Glutamatergic neuron (in vitro differentiated cells): Measurements from ENCODE around the gene COL2A1. TPM values are rescaled to one million over a fixed set of nuclear protein-coding genes. Genes with fewer than 3 reads are reported as not detected.

Experiments used
- DNase-seq: peaks from one replicate; pipeline ENCODE4 v3.0.0; 2022
- H3K27ac Mint-ChIP-seq: one replicate; pipeline ENCODE4 v1.8.0; 2020; ENCODE audit warnings: mild to moderate bottlenecking, mixed read lengths, inconsistent platforms; ENCODE audit not compliant: unreplicated experiment
- H3K27me3 Mint-ChIP-seq: one replicate; pipeline ENCODE4 v1.8.0; 2020; ENCODE audit warnings: mild to moderate bottlenecking, moderate library complexity, mixed read lengths, inconsistent platforms; ENCODE audit not compliant: unreplicated experiment
- H3K36me3 Mint-ChIP-seq: one replicate; pipeline ENCODE4 v1.8.0; 2020; ENCODE audit warnings: mild to moderate bottlenecking, mixed read lengths, inconsistent platforms; ENCODE audit not compliant: unreplicated experiment
- H3K4me1 Mint-ChIP-seq: one replicate; pipeline ENCODE4 v1.8.0; 2020; ENCODE audit warnings: mild to moderate bottlenecking, low read depth, mixed read lengths, inconsistent platforms; ENCODE audit not compliant: unreplicated experiment
- H3K4me3 Mint-ChIP-seq: one replicate; pipeline ENCODE4 v1.8.0; 2020; ENCODE audit warnings: mild to moderate bottlenecking, mixed read lengths, inconsistent platforms; ENCODE audit not compliant: unreplicated experiment
- H3K9me3 Mint-ChIP-seq: one replicate; pipeline ENCODE4 v1.8.0; 2020; ENCODE audit warnings: mild to moderate bottlenecking, moderate library complexity, mixed read lengths, inconsistent platforms; ENCODE audit not compliant: unreplicated experiment
- total RNA-seq: library from RNA; stranded (reverse); fragmentation: NEBNext Ultra II Directional; extraction: Animal tissue kit (Norgen Biotek cat#: 25700); gene quantifications from one replicate; pipeline ENCODE4 v1.2.1, GENCODE V29; 2021; ENCODE audit not compliant: unreplicated experiment
- TF ChIP-seq, protein P1 (sequence below): fragments of 200-600 bp; sonication (generic); IDR thresholded peaks from one replicate; pipeline ENCODE4 v1.5.0; 2021; ENCODE audit not compliant: partially characterized antibody, unreplicated experiment

The COL2A1 gene
- total RNA-seq, 1 donor from 2014 or later, result 0.34 TPM

DNA sequence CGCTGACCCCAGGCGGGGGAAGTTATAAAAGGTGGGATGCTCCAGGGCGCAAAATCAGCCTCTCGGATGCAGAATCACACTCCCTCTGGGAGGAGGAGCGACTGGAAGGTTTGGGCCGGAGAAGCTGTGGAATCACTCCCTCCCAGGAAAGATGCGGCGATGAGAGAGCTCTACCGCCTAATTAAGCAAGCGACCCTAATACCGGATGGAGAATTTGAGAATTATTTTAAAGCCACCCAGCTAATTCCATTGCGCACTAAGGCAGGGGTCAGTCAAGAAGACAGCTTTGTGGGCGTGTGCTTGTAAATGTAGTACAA lies 1.9 kb downstream of the COL2A1 start:
- peaks cover 27% of the 10 kb centered on the region for H3K27me3 Mint-ChIP-seq
- no peak overlapping the region for H3K27ac Mint-ChIP-seq
- TF ChIP-seq, protein P1, sequence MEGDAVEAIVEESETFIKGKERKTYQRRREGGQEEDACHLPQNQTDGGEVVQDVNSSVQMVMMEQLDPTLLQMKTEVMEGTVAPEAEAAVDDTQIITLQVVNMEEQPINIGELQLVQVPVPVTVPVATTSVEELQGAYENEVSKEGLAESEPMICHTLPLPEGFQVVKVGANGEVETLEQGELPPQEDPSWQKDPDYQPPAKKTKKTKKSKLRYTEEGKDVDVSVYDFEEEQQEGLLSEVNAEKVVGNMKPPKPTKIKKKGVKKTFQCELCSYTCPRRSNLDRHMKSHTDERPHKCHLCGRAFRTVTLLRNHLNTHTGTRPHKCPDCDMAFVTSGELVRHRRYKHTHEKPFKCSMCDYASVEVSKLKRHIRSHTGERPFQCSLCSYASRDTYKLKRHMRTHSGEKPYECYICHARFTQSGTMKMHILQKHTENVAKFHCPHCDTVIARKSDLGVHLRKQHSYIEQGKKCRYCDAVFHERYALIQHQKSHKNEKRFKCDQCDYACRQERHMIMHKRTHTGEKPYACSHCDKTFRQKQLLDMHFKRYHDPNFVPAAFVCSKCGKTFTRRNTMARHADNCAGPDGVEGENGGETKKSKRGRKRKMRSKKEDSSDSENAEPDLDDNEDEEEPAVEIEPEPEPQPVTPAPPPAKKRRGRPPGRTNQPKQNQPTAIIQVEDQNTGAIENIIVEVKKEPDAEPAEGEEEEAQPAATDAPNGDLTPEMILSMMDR, result no peak
- H3K36me3 Mint-ChIP-seq, result peaks cover 4% of the 10 kb centered on the region
- H3K9me3 Mint-ChIP-seq, result peaks cover 5% of the 10 kb centered on the region
- peaks cover 16% of the 10 kb centered on the region for H3K4me1 Mint-ChIP-seq
- peak overlapping the region; percentile 94 for H3K4me3 Mint-ChIP-seq
- no peak for DNase-seq

DNA sequence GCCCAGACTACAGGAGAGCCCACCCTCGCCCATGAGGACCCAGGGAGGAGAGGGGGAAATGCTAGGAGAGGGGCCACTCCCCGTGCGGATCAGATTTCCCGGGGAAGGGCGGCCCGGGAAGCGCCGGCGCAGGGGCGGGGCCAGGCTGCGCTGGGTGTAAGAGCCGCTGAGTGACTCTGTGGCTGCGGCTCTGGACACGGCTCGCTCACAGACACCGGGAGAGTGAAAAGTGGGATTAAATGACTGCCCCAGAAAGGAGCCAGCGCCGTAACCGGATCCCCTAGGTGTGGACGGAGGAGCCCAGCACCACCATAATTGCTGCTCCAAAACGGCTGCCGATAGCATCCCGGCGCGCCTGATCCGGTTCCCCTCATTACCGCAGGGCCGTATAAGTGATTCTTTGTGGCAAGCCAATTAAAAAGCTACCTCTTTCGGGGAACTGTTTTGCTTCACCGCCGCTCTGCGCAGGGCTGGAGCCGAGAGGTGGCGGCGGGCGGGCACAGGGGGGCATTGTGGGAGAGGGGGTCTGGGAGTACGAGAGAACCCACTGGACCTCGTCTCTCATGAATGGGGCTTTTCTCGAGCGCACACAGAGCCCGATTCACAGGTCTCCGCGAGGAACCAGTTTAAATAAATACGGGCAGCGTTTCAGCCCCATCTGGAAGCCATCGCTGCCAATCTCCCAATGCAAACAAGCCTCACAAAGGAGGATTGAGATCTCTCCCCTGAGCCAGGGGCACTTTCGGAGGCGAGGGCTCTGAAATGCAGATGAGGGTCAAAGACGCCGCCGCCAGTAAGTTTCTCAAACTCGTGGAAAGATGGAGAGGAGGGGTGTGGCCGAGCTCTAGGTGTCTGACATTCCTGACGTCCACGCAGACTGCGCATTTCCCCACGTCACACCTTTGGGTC lies 2.5 kb downstream of the COL2A1 start:
- TF ChIP-seq, protein P1, result no peak
- H3K27me3 Mint-ChIP-seq, result peaks cover 27% of the 10 kb centered on the region
- H3K4me3 Mint-ChIP-seq, result peak overlapping the region; percentile 94
- H3K9me3 Mint-ChIP-seq, result peaks cover 5% of the 10 kb centered on the region
- no peak overlapping the region for H3K27ac Mint-ChIP-seq
- peaks cover 16% of the 10 kb centered on the region for H3K4me1 Mint-ChIP-seq
- peaks cover 1% of the 10 kb centered on the region for H3K36me3 Mint-ChIP-seq
- peak; percentile 58 for DNase-seq

DNA sequence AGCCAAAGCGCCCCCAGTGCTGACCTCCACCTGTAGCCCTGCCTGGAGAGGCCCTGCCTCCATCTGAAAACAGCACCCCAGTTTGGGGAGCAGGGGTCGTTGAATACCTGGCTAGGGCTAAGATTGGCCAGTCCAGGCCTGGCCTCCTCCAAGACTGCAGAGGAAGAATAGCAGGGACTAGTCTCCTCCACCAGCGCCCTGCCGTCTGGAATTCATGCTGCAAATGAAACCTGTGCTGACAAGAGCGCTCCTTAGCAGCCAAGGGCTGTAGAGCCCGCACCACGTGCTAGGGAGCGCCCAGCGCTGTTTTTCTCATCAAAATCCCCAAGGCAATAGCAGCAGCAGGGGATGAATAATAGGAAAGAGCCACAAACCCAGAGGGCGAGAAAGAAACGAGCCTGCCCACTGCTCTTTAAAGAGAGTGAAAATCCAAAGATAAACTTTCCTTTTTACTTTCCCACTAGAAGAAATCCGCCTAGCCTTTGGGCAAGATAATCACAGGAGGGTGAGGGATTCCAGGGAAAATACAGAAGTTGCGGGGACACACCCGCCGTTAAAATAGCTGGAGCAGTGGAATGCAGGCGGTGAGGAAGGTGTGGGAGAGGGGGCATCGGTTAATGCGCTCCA lies 3.3 kb downstream of the COL2A1 start:
- Mint-ChIP-seq H3K27me3 (peaks cover 27% of the 10 kb centered on the region), H3K9me3 (peaks cover 5% of the 10 kb centered on the region), H3K4me1 (peaks cover 16% of the 10 kb centered on the region), H3K4me3 (peak overlapping the region; percentile 94), H3K36me3 (no peaks in the 10 kb centered on the region), H3K27ac (no peak overlapping the region)
- DNase-seq, result no peak
- TF ChIP-seq, protein P1, result no peak

DNA sequence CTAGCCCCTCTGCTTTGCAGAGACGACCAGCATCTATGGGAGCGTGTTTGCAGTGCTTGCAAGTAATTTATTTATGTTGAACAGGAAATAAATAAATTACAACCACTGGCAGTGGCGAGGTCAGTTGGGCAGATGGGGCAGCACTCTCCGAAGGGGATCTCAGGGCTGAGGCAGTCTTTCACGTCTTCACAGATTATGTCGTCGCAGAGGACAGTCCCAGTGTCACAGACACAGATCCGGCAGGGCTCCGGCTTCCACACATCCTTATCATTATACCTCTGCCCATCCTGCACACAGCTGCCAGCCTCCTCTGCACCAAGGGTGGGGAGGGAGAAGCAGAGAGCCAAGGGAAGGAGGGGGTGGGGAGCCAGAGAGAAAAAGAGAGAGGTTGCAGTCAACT lies 4.5 kb downstream of the COL2A1 start:
- Mint-ChIP-seq H3K9me3 (peaks cover 3% of the 10 kb centered on the region), H3K27me3 (peaks cover 24% of the 10 kb centered on the region), H3K4me3 (no peak overlapping the region), H3K36me3 (no peaks in the 10 kb centered on the region), H3K4me1 (peaks cover 15% of the 10 kb centered on the region), H3K27ac (no peak overlapping the region)
- DNase-seq, result no peak
- TF ChIP-seq, protein P1, result no peak

DNA sequence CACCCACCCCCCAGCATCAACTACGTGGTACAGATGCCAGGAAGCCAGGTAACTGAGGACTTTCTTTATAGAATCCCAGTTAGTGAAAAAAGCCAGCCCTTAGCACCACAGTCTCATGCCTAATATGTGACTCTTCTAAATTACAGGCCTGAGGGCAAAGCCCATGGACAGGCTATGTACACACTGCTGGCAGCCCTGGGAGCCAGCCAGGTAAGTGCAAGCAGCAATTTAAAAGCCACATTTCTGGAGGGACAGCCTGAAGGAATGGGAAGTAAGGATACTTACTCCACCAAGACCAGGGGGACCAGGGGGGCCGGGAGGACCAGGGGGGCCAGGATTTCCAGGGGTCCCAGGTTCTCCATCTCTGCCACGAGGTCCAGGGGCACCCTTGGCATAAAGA lies 7.0 kb downstream of the COL2A1 start:
- no peak for DNase-seq
- H3K9me3 Mint-ChIP-seq, result peaks cover 6% of the 10 kb centered on the region
- H3K27ac Mint-ChIP-seq, result no peak overlapping the region
- no peaks in the 10 kb centered on the region for H3K36me3 Mint-ChIP-seq
- H3K4me1 Mint-ChIP-seq, result peaks cover 5% of the 10 kb centered on the region
- TF ChIP-seq, protein P1, result no peak
- H3K27me3 Mint-ChIP-seq, result peaks cover 19% of the 10 kb centered on the region
- no peak overlapping the region for H3K4me3 Mint-ChIP-seq
